ENCODE data around the gene CTCF. TPM values are rescaled to one million over a fixed set of nuclear protein-coding genes. Genes with fewer than 3 reads are reported as not detected.

CTCF gene
- total and polyA plus RNA-seq, 2 donors (not counting 3 experiments of a cell fraction or from before 2014, with no cell fraction given) = 20.7 to 40.0 TPM

DNA sequence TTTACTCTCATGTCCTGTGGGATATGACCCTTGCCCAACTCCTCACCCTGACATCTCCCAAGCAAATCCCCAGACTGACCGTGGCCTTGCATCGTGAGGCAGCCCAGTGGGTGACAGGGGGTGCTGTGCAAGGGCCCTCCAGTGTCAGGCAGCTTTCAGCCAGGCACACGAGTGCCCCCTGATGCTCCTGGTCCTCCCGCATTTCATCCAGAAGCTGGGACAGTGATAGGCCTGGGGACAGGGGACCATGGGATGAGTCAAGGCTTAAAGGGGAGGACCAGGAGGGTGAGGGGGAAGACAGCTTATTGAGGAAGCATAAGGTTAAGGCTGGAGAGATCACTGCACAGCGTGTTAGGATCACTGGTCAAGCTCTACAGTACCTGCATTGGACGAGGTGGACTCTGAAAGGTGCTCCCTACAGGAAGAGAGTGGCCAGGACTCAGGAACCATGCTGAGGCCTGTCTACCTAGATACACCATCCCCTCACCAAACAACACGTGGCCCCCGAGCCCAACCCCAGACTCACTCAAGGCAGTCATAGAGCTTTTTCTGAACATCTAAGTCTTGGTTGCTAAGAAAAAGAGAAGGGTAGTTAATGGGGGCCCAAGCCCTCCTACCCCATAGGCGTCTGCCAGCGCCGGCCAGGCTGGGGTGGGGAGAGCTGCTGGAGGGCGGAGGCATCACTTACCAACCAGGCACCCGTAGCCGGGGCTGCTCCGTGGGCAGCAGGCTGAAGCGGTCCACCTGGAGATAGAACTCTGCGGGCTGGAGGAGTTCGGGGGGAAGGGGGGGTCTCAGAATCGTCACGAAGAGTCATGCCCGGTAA, 96.7 kb downstream of the CTCF start:
- dilution Hi-C loops (cut with MboI; ENCODE audit: extremely low pct_ligation_motif_present, low sequenced_read_pairs) = no loop called here
- CTCF ChIA-PET = interaction anchor here (0.6 to 2.3 kb wide), 6 partner anchors 11 to 144 kb away, joined by 3 to 11 read pairs (median 4); partner anchors contain the start of gene CARMIL2

More for the DNA sequence above, 96.7 kb downstream of the CTCF start:
- Histone ChIP-seq H3K4me2 (ENCODE audit: insufficient read depth, low read length) (peak overlapping the region; percentile 75), H4K20me1 (replicated peaks; ENCODE audit: control insufficient read depth, extremely low read depth, insufficient read depth, low read length) (no peaks in the 10 kb centered on the region), H3K27ac (ENCODE audit: insufficient read depth, low read depth, low read length) (no peak overlapping the region), H3K36me3 (ENCODE audit: control insufficient read depth in 2 of 2, extremely low read depth in 1 of 2, insufficient read depth in 2 of 2, low read length in 2 of 2) (peaks cover 0 to 6% of the 10 kb centered on the region in 2 experiments), H3K9me1 (replicated peaks; ENCODE audit: control insufficient read depth, extremely low read depth, insufficient read depth, low read length) (no peaks in the 10 kb centered on the region), H3K4me3 (replicated peaks in 1 of 3; ENCODE audit: insufficient read depth in 1 of 3, low read depth in 1 of 3, low read length in 3 of 3) (peak overlapping the region; percentile 32 to 70 (median 64)), H2AFZ (ENCODE audit: low read depth, low read length) (no peak overlapping the region), H3K79me2 (ENCODE audit: control insufficient read depth, insufficient read depth, low read length) (no peaks in the 10 kb centered on the region), H3K4me1 (ENCODE audit: control insufficient read depth, extremely low read depth, insufficient read depth, low read length) (peaks cover 9% of the 10 kb centered on the region), H3K9me3 (replicated peaks; ENCODE audit: control insufficient read depth, insufficient read depth, low read length) (no peaks in the 10 kb centered on the region), H3K27me3 (ENCODE audit: control insufficient read depth in 2 of 2, insufficient read depth in 2 of 2, low read length in 2 of 2) (peaks cover 5% of the 10 kb centered on the region in 2 experiments), H3K9ac (replicated peaks; ENCODE audit: extremely low read depth, insufficient read depth, low read length) (peak overlapping the region; percentile 51)
- POLR2A ChIA-PET = interaction anchor here (1.5 kb wide), 1 partner anchor 138 kb away, joined by 3 read pairs; no protein-coding TSS in a partner anchor
- DNase-seq (ENCODE audit: low read depth, low spot score) (no peak), FAIRE-seq (no peak)
- no peak for TF ChIP-seq FOS (IDR thresholded peaks at IDR 0.05; ENCODE audit: borderline replicate concordance, insufficient read depth, low read length)
- TF ChIP-seq JUN (IDR thresholded peaks at IDR 0.05; ENCODE audit: borderline replicate concordance, insufficient read depth, insufficient read length, low read depth) = no peak
- TF ChIP-seq MYC (IDR thresholded peaks at IDR 0.05; ENCODE audit: low read depth, low read length) = no peak
- TF ChIP-seq EZH2 (IDR thresholded peaks at IDR 0.05; ENCODE audit: borderline replicate concordance, low read depth, low read length, severe bottlenecking) = no peak
- no peak for TF ChIP-seq POLR2AphosphoS5 (IDR thresholded peaks at IDR 0.05; ENCODE audit: insufficient read depth, low read depth, low read length)
- TF ChIP-seq GATA2 (IDR thresholded peaks at IDR 0.05; ENCODE audit: insufficient read depth, insufficient read length, low read depth, low read length) = no peak
- TF ChIP-seq, protein P1, sequence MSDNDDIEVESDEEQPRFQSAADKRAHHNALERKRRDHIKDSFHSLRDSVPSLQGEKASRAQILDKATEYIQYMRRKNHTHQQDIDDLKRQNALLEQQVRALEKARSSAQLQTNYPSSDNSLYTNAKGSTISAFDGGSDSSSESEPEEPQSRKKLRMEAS (IDR thresholded peaks at IDR 0.05; ENCODE audit: insufficient read depth, insufficient read length) = no peak
- TF ChIP-seq POLR2A (IDR thresholded peaks at IDR 0.05; ENCODE audit: low read depth, low read length) = no peak
- TF ChIP-seq, protein P2, sequence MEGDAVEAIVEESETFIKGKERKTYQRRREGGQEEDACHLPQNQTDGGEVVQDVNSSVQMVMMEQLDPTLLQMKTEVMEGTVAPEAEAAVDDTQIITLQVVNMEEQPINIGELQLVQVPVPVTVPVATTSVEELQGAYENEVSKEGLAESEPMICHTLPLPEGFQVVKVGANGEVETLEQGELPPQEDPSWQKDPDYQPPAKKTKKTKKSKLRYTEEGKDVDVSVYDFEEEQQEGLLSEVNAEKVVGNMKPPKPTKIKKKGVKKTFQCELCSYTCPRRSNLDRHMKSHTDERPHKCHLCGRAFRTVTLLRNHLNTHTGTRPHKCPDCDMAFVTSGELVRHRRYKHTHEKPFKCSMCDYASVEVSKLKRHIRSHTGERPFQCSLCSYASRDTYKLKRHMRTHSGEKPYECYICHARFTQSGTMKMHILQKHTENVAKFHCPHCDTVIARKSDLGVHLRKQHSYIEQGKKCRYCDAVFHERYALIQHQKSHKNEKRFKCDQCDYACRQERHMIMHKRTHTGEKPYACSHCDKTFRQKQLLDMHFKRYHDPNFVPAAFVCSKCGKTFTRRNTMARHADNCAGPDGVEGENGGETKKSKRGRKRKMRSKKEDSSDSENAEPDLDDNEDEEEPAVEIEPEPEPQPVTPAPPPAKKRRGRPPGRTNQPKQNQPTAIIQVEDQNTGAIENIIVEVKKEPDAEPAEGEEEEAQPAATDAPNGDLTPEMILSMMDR (IDR thresholded peaks at IDR 0.05; ENCODE audit: extremely low read depth in 1 of 2, insufficient read depth in 1 of 2, low read depth in 1 of 2, low read length in 2 of 2) = no peak
- intact Hi-C loops (cut with micrococcal nuclease) = no loop called here
- BruUV-seq (replicated peaks) = TSS peak; percentile 25

Measured in endothelial cell of umbilical vein (primary cell).